ENCODE results near the gene TCEANC2. TPM values are rescaled to one million over a fixed set of nuclear protein-coding genes. Genes with fewer than 3 reads are reported as not detected.

TCEANC2 gene
- total RNA-seq, 4 donors from 2014 or later: 1.4 to 7.1 (median 5.7) TPM

GRCh38 chr1:54041806-54042205 is 11.6 kb upstream of the TCEANC2 start:
- TF ChIP-seq POLR2A (IDR thresholded peaks at IDR 0.05): no peak
- TF ChIP-seq POLR2AphosphoS5 (IDR thresholded peaks at IDR 0.05): no peak
- no peak for TF ChIP-seq EP300 (IDR thresholded peaks at IDR 0.05; ENCODE audit: low read depth)
- no peak for TF ChIP-seq CTCF (IDR thresholded peaks at IDR 0.05)
- intact Hi-C loops (cut with DNase I; ENCODE audit: low total_unique reads): no loop called here

GRCh38 chr1:54045496-54045895 is 7.9 kb upstream of the TCEANC2 start:
- in situ Hi-C loops (cut with MboI; ENCODE audit: low pct_ligation_motif_present in 1 of 4, low pct_unique_long_range_greater_than_20kb in 1 of 4, low sequenced_read_pairs in 3 of 4): loop anchor here in 1 of 4 donors (25.0 kb wide), 2 partner anchors 108 to 183 kb away; partner anchors contain the start of genes IFT25 and LRRC42
- Histone ChIP-seq H3K27me3 (no peaks in the 10 kb centered on the region), H3K36me3 (peaks cover 0 to 39% (median 20%) of the 10 kb centered on the region in 4 donors), H3K4me1 (peaks cover 22 to 46% (median 30%) of the 10 kb centered on the region in 4 donors), H3K9me3 (no peaks in the 10 kb centered on the region), H3K4me3 (no peak overlapping the region), H3K27ac (no peak overlapping the region)
- DNase-seq: no peak
- intact Hi-C loops (cut with DNase I; ENCODE audit: low total_unique reads): no loop called here
- TF ChIP-seq CTCF (IDR thresholded peaks at IDR 0.05) (no peak), POLR2A (IDR thresholded peaks at IDR 0.05) (no peak), POLR2AphosphoS5 (IDR thresholded peaks at IDR 0.05) (no peak), EP300 (IDR thresholded peaks at IDR 0.05; ENCODE audit: low read depth) (no peak)
- 97 to 100% methylated on average over 2 of the region's 2 CpGs for WGBS, 2 donors (ENCODE audit: low coverage in 1 of 2)

More at GRCh38 chr1:54041806-54042205, 11.6 kb upstream of the TCEANC2 start:
- no peak for DNase-seq
- Histone ChIP-seq H3K9me3 (no peaks in the 10 kb centered on the region), H3K27me3 (no peaks in the 10 kb centered on the region), H3K4me1 (peaks cover 0 to 9% (median 1%) of the 10 kb centered on the region in 4 donors), H3K4me3 (no peak overlapping the region), H3K27ac (no peak overlapping the region), H3K36me3 (peaks cover 0 to 76% (median 38%) of the 10 kb centered on the region in 4 donors)
- 0 to 2% methylated on average over 1 of the region's 1 CpG for WGBS, 2 donors (ENCODE audit: low coverage in 1 of 2)
- in situ Hi-C loops (cut with MboI; ENCODE audit: low pct_ligation_motif_present in 1 of 4, low pct_unique_long_range_greater_than_20kb in 1 of 4, low sequenced_read_pairs in 3 of 4): loop anchor here in 1 of 4 donors (25.0 kb wide), 2 partner anchors 105 to 180 kb away; partner anchors contain the start of genes IFT25 and LRRC42

- 71 to 75% methylated on average over 7 of the region's 7 CpGs for WGBS, 2 donors (ENCODE audit: low coverage in 1 of 2)
- TF ChIP-seq CTCF (IDR thresholded peaks at IDR 0.05) (no peak), POLR2AphosphoS5 (IDR thresholded peaks at IDR 0.05) (no peak), POLR2A (IDR thresholded peaks at IDR 0.05) (no peak), EP300 (IDR thresholded peaks at IDR 0.05; ENCODE audit: low read depth) (no peak)
- DNase-seq: no peak
- H3K4me3 ChIP-seq: no peak overlapping the region
- intact Hi-C loops (cut with DNase I; ENCODE audit: low total_unique reads): no loop called here
- H3K9me3 ChIP-seq: no peaks in the 10 kb centered on the region
- peaks cover 0 to 26% (median 11%) of the 10 kb centered on the region in 4 donors for H3K36me3 ChIP-seq
- H3K4me1 ChIP-seq: peaks cover 34 to 59% (median 42%) of the 10 kb centered on the region in 4 donors
- no peaks in the 10 kb centered on the region for H3K27me3 ChIP-seq
- no peak overlapping the region for H3K27ac ChIP-seq
- in situ Hi-C loops (cut with MboI; ENCODE audit: low pct_ligation_motif_present in 1 of 4, low pct_unique_long_range_greater_than_20kb in 1 of 4, low sequenced_read_pairs in 3 of 4): loop anchor here in 1 of 4 donors (25.0 kb wide), 2 partner anchors 110 to 185 kb away; partner anchors contain the start of genes IFT25 and LRRC42
These were observed 6.6 kb upstream of the TCEANC2 start for GRCh38 chr1:54046671-54047383.

All from transverse colon (tissue), 4 donors.